Ovary (tissue), 3 donors: ENCODE results near the gene RPS10.

Source experiments
- POLR2A ChIP-seq: fragments of 450-650 bp; IDR thresholded peaks from one replicate; pipeline ENCODE4 v1.6.1; 2017; ENCODE audit warnings: antibody characterized with exemption, mild to moderate bottlenecking, moderate library complexity
- TF ChIP-seq, protein P1 (sequence below), 3 donors: fragments of 450-650 bp in 2 of 3; fragments of 200-600 bp in 1 of 3; IDR thresholded peaks; one replicate each; pipeline versions ENCODE4 v1.5.1 to v1.8.0; 2016 to 2022; ENCODE audit warnings: antibody characterized with exemption in 3 of 3, mild to moderate bottlenecking in 1 of 3
- donor health status: DM: no; HTN: no; CAD: no.

DNA sequence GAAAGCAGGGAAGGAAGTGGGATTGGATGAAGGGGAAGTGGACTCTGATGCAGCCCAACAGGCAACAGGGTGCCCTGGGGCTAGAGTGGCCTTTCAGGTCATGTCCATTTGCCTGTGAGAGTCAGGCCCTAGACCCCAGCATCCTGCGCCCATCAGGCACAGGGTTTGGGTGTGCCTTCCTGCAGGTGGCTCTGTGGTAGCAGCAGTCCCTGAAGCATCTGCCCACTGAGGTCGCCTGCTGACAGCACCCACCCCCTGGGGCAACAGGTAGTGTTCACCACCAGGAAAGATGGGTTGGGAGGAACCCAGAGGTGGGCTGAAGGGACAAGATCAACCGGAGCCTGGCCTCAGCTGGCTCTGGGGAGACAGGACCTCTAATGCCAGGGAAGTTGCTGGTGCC lies 43.6 kb upstream of the RPS10 start:
- TF ChIP-seq, protein P1, sequence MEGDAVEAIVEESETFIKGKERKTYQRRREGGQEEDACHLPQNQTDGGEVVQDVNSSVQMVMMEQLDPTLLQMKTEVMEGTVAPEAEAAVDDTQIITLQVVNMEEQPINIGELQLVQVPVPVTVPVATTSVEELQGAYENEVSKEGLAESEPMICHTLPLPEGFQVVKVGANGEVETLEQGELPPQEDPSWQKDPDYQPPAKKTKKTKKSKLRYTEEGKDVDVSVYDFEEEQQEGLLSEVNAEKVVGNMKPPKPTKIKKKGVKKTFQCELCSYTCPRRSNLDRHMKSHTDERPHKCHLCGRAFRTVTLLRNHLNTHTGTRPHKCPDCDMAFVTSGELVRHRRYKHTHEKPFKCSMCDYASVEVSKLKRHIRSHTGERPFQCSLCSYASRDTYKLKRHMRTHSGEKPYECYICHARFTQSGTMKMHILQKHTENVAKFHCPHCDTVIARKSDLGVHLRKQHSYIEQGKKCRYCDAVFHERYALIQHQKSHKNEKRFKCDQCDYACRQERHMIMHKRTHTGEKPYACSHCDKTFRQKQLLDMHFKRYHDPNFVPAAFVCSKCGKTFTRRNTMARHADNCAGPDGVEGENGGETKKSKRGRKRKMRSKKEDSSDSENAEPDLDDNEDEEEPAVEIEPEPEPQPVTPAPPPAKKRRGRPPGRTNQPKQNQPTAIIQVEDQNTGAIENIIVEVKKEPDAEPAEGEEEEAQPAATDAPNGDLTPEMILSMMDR (IDR thresholded peaks at IDR 0.05) = no peak
- no peak for TF ChIP-seq POLR2A
